Ramos (cell line): ENCODE measurements around the gene FBXO42.
"Not testable (repeated sequence)": the region's sequence is repeated elsewhere in the genome, so short reads cannot be mapped to it uniquely, and the experiment has no call there.

Source experiments
- in situ Hi-C: fragments of 300-500 bp; cut with MboI; formaldehyde crosslinking; loops from one replicate; pipeline ENCODE4 v1.14.3; 2022; ENCODE audit warnings: low sequenced_read_pairs; ENCODE audit not compliant: unreplicated experiment

The FBXO42 gene

DNA sequence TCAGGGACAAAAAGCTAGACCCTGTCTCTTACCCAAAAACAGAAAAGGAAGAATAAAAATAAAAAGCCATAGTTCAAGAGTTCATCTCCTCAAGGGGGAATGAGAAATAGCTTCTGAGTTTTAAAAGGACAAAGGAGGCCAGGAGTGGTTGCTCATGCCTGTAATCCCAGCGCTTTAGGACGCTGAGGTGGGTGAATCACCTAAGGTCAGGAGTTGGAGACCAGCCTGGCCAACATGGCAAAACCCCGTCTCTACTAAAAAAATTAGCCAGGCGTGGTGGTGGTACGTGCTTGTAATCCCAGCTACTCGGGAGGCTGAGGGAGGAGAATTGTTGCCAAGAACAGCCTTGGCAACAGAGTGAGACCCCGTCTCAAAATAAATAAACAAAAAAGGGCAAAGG, 76.7 kb downstream of the FBXO42 start:
- in situ Hi-C loops: no loop called here

- in situ Hi-C loops: no loop called here
These were observed 84.5 kb downstream of the FBXO42 start for GRCh38 chr1:16267690-16268180.

GRCh38 chr1:16266411-16267118, 85.7 kb downstream of the FBXO42 start:
- in situ Hi-C loops: no loop called here

DNA sequence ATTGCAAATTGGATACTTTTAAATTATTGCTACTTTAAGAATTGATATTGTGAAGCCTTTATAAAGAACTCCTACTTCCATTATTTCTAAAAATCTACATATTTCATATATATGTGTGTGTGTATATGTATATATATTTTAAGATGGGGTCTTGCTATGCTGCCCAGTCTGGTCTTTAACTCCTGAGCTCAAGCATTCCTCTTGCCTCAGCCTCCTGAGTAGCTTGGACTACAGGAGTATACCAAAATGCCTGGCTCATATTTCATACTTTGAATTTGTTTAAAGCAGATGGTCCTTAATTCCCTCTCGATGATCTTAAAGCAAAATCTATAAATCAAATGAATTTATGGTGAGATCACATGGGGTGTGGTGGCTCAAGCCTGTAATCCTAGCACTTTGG, 90.2 kb downstream of the FBXO42 start:
- in situ Hi-C loops: no loop called here

DNA sequence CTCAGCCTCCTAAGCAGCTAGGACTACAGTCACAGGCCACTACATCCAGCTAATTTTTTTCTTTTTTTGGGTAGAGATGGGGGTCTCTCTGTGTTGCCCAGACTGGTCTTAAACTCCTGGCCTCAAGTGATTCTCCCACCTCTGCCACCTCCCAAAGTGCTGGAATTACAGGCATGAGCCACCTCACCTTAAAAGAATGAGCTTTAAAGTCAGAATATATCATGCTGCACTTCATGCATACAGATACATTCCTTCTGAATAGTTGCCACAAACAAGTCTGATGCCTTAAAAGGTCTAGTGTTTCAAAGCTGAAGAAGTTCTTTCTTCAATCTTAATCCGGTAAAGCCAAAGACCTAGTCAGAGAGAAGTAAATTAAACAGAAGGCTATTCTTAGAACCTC, 91.5 kb downstream of the FBXO42 start:
- in situ Hi-C loops: no loop called here

- in situ Hi-C loops: no loop called here
These were observed 93.6 kb downstream of the FBXO42 start for GRCh38 chr1:16258591-16259135.

- in situ Hi-C loops: no loop called here
These were observed 94.3 kb downstream of the FBXO42 start for GRCh38 chr1:16257968-16258367.

- in situ Hi-C loops: not testable (repeated sequence)
These were observed 94.7 kb downstream of the FBXO42 start for GRCh38 chr1:16257556-16257955.

- in situ Hi-C loops: no loop called here
These were observed 95.8 kb downstream of the FBXO42 start for GRCh38 chr1:16256478-16256877.

- in situ Hi-C loops: no loop called here
These were observed 97.9 kb downstream of the FBXO42 start for GRCh38 chr1:16254263-16254928.

GRCh38 chr1:16253332-16253922, 98.9 kb downstream of the FBXO42 start:
- in situ Hi-C loops: no loop called here

GRCh38 chr1:16252912-16253311, 99.4 kb downstream of the FBXO42 start:
- in situ Hi-C loops: no loop called here

- in situ Hi-C loops: no loop called here
These were observed 100.9 kb downstream of the FBXO42 start for GRCh38 chr1:16251381-16251780.

DNA sequence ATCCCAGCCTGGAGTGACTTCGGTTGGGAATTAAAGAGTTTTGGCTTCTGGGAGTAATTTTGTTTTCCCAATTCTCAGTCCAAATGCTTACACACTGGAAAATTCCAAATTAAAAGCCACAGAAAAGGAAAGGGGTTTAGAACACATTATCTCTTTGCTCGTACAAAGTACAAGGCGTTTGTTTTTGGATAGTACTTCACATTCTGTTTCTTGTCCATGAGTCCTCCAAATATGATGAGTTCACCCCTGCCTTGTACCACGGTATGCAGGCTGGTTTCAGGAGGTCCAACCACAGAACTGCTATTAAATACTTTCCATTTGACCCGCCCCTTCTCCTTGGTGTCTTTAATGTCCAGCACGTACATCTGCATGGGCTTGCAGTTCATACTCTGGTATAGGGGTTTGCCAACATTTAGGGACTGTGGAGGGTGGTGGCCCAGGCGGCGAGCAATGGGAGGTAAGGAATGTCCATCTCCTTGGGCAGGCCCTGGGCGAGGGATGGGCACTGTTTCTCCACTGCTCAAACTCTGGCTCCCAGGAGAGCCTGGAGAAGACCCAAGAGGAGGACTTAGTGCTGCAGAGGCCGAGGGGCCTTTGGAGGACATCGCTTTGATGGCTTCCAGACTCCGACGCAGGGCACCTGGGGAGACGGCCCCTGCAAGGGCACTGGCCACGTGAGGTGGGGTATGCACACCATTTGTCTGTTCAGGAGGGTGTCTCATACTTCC, 101.6 kb downstream of the FBXO42 start:
- in situ Hi-C loops: no loop called here

- in situ Hi-C loops: no loop called here
These were observed 102.6 kb downstream of the FBXO42 start for GRCh38 chr1:16249596-16250241.

DNA sequence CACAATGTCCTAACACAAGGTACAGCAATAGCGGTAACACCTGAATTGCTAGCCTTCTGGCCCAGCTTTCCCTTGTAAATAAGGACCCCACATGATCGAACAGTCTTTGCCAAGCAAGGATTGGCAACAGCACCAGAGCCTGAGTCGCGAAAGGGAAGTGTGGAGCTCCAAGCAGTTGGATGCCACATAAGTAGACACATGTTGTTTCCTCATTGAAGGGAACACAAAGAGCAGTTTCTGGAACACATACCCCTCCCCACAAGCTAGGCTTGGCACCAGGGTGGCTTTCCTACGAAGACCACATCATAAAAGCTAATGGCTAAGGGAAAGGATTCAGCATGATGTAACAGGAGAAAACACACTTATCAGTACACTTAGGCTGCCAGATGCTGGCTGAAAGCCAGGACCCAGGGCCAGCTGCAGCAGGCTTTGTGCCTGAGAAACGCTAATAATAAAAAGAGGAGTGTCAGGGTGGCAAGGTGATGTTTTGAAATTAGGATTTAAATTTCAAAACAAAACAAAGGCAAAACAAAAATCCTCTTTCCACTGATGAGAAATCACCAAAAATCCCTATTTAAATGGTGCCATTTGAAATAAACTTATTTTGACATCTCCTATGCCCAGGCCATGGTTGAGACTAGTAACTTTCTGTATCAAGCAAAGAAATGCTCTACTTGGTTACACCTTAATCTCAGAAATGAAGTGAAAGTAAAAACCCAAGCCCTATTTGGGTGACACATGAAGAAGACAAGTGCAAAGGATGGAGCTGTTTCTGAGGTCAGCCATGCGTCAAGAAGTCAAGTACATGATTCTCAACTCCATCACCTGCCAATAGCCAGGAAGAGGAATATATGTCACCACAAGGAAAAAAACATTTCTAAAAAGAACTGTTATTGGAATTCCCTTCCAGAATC, 103.4 kb downstream of the FBXO42 start:
- in situ Hi-C loops: no loop called here

GRCh38 chr1:16248007-16248436, 104.3 kb downstream of the FBXO42 start:
- in situ Hi-C loops: no loop called here

GRCh38 chr1:16247441-16247840, 104.8 kb downstream of the FBXO42 start:
- in situ Hi-C loops: no loop called here

- in situ Hi-C loops: no loop called here
These were observed 105.3 kb downstream of the FBXO42 start for GRCh38 chr1:16246961-16247360.
